ENCODE results near the gene STOX1.
"Not testable (repeated sequence)": the region's sequence is repeated elsewhere in the genome, so short reads cannot be mapped to it uniquely, and the experiment has no call there.

STOX1 gene

DNA sequence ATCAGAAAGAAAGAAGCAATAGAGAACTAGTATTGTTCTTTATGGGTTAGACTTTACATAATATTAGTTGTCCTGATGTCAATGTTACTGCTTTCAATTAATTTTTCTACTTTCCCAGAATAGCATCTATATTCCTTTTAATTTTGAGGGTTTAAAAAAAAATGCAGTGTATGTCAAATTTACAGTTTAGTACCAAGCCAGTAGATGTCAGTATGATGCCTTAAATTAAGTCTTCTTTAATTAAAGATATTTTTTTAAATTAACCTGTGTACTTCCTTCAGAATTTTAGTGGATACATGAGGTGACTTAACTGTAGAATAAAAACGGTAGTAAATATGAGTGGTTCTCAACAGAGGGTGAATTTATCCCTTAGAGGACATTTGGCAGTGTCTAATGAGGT lies 35.2 kb upstream of the STOX1 start:
- no peaks in the 10 kb centered on the region for H3K9me3 ChIP-seq
- no peaks in the 10 kb centered on the region for H3K27me3 ChIP-seq
- H3K27ac ChIP-seq, result no peak overlapping the region
- H3K36me3 ChIP-seq, result peaks cover 78% of the 10 kb centered on the region
- no peaks in the 10 kb centered on the region for H3K4me1 ChIP-seq (ENCODE audit: control insufficient read depth in 1 of 2, insufficient read depth in 1 of 2, low read depth in 1 of 2, low read length in 1 of 2)
- H3K4me3 ChIP-seq (ENCODE audit: low read depth in 1 of 2, low read length in 1 of 2), result no peak overlapping the region
- TF ChIP-seq, protein P1, sequence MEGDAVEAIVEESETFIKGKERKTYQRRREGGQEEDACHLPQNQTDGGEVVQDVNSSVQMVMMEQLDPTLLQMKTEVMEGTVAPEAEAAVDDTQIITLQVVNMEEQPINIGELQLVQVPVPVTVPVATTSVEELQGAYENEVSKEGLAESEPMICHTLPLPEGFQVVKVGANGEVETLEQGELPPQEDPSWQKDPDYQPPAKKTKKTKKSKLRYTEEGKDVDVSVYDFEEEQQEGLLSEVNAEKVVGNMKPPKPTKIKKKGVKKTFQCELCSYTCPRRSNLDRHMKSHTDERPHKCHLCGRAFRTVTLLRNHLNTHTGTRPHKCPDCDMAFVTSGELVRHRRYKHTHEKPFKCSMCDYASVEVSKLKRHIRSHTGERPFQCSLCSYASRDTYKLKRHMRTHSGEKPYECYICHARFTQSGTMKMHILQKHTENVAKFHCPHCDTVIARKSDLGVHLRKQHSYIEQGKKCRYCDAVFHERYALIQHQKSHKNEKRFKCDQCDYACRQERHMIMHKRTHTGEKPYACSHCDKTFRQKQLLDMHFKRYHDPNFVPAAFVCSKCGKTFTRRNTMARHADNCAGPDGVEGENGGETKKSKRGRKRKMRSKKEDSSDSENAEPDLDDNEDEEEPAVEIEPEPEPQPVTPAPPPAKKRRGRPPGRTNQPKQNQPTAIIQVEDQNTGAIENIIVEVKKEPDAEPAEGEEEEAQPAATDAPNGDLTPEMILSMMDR (IDR thresholded peaks at IDR 0.05), result no peak

GRCh38 chr10:68795886-68796532 lies 31.3 kb upstream of the STOX1 start:
- Histone ChIP-seq H3K27me3 (no peaks in the 10 kb centered on the region), H3K36me3 (peaks cover 45% of the 10 kb centered on the region), H3K4me3 (ENCODE audit: low read depth in 1 of 2, low read length in 1 of 2) (no peak overlapping the region), H3K4me1 (ENCODE audit: control insufficient read depth in 1 of 2, insufficient read depth in 1 of 2, low read depth in 1 of 2, low read length in 1 of 2) (no peaks in the 10 kb centered on the region), H3K9me3 (no peaks in the 10 kb centered on the region), H3K27ac (no peak overlapping the region)
- TF ChIP-seq, protein P1 (IDR thresholded peaks at IDR 0.05), result no peak

GRCh38 chr10:68796605-68797004 lies 30.7 kb upstream of the STOX1 start:
- no peaks in the 10 kb centered on the region for H3K27me3 ChIP-seq
- H3K4me3 ChIP-seq (ENCODE audit: low read depth in 1 of 2, low read length in 1 of 2), result no peak overlapping the region
- no peak overlapping the region for H3K27ac ChIP-seq
- peaks cover 39% of the 10 kb centered on the region for H3K36me3 ChIP-seq
- TF ChIP-seq, protein P1 (IDR thresholded peaks at IDR 0.05), result no peak
- no peaks in the 10 kb centered on the region for H3K4me1 ChIP-seq (ENCODE audit: control insufficient read depth in 1 of 2, insufficient read depth in 1 of 2, low read depth in 1 of 2, low read length in 1 of 2)
- H3K9me3 ChIP-seq, result no peaks in the 10 kb centered on the region

GRCh38 chr10:68800211-68800610 lies 27.1 kb upstream of the STOX1 start:
- Histone ChIP-seq H3K36me3 (peaks cover 12% of the 10 kb centered on the region), H3K4me3 (ENCODE audit: low read depth in 1 of 2, low read length in 1 of 2) (no peak overlapping the region), H3K9me3 (no peaks in the 10 kb centered on the region), H3K27me3 (no peaks in the 10 kb centered on the region), H3K27ac (no peak overlapping the region), H3K4me1 (ENCODE audit: control insufficient read depth in 1 of 2, insufficient read depth in 1 of 2, low read depth in 1 of 2, low read length in 1 of 2) (no peaks in the 10 kb centered on the region)
- TF ChIP-seq, protein P1 (IDR thresholded peaks at IDR 0.05), result no peak

DNA sequence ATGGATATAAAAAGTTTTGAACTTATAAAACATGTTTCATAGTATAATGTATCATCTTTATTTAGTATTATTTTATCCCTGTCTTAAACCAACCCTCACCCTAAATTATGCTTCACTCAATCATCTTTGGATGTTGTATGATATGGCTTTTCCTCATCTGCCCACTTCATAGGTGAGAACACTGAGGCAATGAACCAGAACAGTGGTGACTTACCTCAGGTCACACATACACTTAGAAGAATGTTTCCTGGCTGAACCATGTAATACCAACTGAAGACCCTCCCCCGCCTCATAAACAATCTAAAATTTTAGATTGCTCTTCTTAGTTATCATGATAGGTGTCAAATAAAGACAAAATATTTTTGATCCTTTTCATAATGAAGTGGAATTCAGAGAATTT lies 22.6 kb upstream of the STOX1 start:
- TF ChIP-seq, protein P1 (IDR thresholded peaks at IDR 0.05), result no peak
- no peaks in the 10 kb centered on the region for H3K36me3 ChIP-seq
- H3K27ac ChIP-seq, result no peak overlapping the region
- H3K4me3 ChIP-seq (ENCODE audit: low read depth in 1 of 2, low read length in 1 of 2), result no peak overlapping the region
- no peaks in the 10 kb centered on the region for H3K9me3 ChIP-seq
- no peaks in the 10 kb centered on the region for H3K27me3 ChIP-seq
- H3K4me1 ChIP-seq (ENCODE audit: control insufficient read depth in 1 of 2, insufficient read depth in 1 of 2, low read depth in 1 of 2, low read length in 1 of 2), result no peaks in the 10 kb centered on the region

- H3K4me1 ChIP-seq (ENCODE audit: control insufficient read depth in 1 of 2, insufficient read depth in 1 of 2, low read depth in 1 of 2, low read length in 1 of 2); H3K27ac ChIP-seq; H3K4me3 ChIP-seq (ENCODE audit: low read depth in 1 of 2, low read length in 1 of 2); H3K9me3 ChIP-seq; H3K27me3 ChIP-seq; H3K36me3 ChIP-seq: not testable (repeated sequence)
These were observed 16.5 kb upstream of the STOX1 start for GRCh38 chr10:68810830-68811229.

Data from neutrophil (primary cell).